PFSK-1 (cell line): ENCODE results near the gene ZNF669.

Source experiments
- POLR2AphosphoS5 ChIP-seq: IDR thresholded peaks from 2 replicates; pipeline ENCODE4 v1.6.1; 2012; ENCODE audit warnings: low read depth, mild to moderate bottlenecking, control low read depth, low read length, moderate library complexity
- REST ChIP-seq, 2 experiments: IDR thresholded peaks; 2 replicates each; pipeline versions ENCODE4 v1.6.1 to v1.8.0; 2011 to 2012; ENCODE audit warnings: low read depth in 2 of 2, low read length in 2 of 2, control low read depth in 1 of 2, inconsistent platforms in 1 of 2, mild to moderate bottlenecking in 1 of 2, moderate library complexity in 1 of 2; ENCODE audit not compliant: insufficient read depth in 1 of 2
- TAF1 ChIP-seq: IDR thresholded peaks from 2 replicates; pipeline ENCODE4 v1.6.1; 2012; ENCODE audit warnings: low read length, control low read depth, borderline replicate concordance; ENCODE audit not compliant: insufficient read depth

- TF ChIP-seq REST (IDR thresholded peaks at IDR 0.05; ENCODE audit: insufficient read depth in 1 of 2, low read depth in 2 of 2, low read length in 2 of 2) (no peak), POLR2AphosphoS5 (no peak), TAF1 (no peak)
Observed at GRCh38 chr1:247070645-247071044, 33.5 kb downstream of the ZNF669 start.
